Fibroblast of gingiva (primary cell): ENCODE measurements around the gene FBXW9.
"Not testable (repeated sequence)": the region's sequence is repeated elsewhere in the genome, so short reads cannot be mapped to it uniquely, and the experiment has no call there.

Experiments
- DNase-seq: peaks from one replicate; pipeline ENCODE4 v3.0.0-alpha.2; 2011; ENCODE audit warnings: low read depth

Gene FBXW9

DNA sequence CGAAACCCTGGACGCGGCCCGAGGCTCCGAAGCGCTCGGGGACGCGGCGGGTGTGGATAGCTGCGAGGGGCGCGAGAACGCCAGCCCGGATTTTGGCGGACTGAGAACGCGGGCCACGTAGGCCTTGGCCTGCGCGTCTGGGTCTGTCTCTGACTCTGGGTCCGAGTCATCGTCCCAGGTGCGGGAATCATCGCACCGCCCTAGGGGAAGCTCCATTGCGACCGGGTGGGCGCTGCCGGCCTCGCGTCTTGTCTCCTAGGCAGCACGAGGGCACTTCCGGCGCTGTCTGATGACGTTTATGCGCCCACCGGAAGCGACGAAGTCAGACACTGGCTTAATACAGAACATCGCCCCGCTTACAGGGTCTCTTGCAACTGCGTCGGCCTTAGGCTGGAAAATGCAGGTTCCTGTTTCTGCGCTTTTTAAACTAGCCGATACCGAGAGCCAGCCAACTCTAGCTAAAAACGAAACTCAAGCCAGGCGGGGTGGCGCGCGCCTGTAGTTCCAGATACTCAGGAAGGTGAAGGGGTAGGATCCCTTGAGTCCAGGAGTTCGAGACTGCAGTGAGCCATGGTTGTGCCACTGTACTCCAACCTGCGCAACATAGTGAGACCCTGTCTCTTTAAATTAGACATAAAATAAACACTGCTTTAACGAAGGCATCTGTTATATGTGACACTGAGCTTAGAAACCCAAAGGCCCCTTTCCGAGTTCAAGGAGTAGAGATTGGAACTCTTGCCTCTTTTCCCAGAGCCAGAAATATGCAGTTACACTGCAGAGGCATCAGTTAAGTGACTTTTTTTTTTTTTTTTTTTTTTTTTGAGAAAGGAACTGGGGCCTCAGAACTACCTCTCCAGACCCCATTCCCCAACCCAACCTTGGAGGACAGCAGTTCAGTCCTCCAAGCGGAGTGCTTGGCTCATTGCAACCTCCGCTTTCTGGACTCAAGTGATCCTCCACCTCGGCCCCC lies at the start of gene FBXW9:
Gene FBXW9 (minus strand): TSS at position 266 of the 970 bp plus-strand sequence. CDS start 50 bp downstream, at position 216.
- DNase-seq: peak; percentile 95

DNA sequence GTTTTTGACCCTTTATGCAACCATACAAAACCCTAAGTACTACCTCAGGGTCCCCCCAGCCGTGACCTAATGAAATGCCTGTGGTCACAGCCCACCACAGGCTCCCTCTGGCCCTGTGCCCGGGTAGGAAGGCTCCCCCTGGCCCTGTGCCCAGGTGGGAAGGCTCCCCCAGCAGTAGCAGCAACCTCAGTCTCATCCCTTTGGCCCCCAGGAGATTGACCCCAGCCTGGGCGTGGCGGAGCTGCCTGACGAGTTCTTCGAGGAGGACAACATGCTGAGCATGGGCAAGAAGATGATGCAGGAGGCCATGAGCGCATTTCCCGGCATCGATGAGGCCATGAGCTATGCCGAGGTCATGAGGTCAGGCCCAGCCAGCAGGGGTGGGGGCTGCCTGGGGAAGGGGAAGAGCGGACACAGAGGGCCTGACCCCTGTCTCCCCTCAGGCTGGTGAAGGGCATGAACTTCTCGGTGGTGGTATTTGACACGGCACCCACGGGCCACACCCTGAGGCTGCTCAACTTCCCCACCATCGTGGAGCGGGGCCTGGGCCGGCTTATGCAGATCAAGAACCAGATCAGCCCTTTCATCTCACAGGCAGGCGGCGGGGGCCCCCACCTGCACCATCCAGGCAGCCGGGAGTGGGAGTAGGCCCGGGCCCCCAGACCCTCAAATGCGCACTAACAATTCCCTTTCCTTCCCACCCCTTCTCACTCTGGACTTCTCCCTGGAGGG lies 48.9 kb upstream of the FBXW9 start:
- DNase-seq: no peak

DNA sequence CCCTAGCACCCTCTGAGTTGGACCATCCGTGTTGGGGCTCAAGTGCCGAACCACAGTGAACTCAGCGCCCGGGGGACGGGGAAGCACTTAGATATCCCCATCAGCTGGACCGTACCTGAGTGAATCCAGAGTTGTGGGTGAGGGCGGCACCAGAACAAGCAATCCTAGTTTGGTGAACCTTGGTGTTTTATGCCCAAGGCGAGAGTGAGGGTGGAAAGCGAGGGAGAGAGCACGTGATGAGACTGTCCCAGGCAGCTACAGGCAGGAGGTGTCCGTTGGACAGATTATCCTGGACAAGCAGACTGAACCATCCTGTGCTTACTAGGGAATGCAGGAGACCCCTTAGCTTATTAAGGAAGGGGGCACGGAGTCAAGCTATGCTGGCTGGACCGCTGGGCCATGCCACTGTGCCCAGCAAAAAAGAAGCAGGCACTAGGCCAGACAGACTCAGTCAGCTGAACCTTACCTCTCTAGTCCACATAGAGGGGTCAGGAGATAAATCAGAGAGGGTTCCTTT lies 41.5 kb upstream of the FBXW9 start:
- no peak for DNase-seq

DNA sequence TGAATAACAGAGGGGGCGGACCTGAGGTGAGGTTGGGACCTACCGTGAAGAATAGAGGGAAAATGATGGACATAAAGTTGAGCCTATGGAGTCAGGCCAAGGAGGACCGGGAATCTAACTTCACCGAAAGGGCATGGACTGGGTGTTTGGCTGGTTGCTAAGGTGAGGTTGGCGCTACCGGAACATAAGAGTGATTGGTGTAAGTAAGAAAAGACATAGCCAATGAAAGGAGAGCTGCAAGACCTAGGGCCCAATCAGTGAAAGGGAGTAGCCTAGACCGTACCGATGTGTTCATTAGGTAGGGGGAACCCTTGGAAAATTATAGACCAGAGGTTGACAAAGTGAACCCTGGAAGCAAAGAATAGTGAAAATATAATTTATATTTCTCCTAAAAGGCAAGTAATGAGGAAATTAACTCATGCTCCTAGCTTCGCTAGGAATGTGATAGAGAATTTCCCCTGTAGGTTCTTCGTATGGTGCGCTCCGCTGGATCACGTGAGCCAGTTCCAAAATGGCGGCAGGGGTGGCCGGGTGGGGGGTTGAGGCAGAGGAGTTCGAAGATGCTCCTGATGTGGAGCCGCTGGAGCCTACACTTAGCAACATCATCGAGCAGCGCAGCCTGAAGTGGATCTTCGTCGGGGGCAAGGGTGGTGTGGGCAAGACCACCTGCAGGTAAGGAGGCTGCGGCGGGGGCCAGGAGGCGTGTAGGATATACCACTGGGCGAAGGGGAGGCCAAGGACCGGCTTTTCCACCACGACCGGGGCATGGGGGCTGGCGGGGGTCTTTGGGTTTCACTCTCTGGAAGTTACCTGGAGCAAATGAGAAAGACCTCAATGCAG lies 40.8 kb upstream of the FBXW9 start, which contains the start of gene GET3:
Gene GET3 (plus strand): TSS at position 503 of the 840 bp plus-strand sequence. CDS start 9 bp downstream, at position 512.
- DNase-seq: peak; percentile 100

DNA sequence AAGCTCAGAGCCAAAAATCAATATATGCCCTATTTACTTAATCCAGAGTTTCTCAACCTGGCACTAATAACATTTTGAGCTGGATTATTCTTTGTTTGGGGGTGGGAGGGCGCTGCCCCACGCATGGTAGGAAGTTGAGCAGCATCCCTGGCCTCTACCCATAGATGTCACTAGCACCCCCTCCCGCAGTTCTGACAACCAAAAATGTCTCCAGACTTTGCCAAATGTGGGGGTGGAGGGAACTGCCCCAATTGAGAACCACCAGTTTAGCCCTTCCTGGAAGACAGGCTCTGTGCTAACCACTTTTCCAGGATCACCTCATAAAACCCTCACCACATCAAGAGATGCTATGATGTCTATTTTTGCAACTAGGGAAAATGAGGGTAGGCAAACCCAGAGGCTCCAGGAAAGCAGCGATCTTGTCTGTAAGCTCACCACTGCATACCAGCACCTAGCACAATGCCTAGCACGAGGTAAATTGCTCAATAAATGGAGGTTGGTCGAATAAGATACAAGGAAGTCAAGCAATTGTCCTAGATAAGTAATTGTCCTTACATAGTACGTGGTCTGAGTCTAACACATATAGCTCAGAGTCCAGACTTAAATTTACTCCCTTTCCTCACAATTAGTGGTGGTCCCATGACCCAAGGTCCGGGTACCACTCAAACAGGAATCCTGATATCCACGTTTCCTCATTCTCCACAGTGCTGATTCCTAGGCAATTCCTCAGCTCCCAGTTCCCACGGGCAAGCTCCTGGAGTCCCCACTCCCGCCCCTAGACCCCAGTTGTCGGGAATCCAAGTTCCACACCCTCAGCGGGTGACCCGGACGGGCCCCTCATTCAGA lies 37.2 kb upstream of the FBXW9 start:
- peak; percentile 56 for DNase-seq

DNA sequence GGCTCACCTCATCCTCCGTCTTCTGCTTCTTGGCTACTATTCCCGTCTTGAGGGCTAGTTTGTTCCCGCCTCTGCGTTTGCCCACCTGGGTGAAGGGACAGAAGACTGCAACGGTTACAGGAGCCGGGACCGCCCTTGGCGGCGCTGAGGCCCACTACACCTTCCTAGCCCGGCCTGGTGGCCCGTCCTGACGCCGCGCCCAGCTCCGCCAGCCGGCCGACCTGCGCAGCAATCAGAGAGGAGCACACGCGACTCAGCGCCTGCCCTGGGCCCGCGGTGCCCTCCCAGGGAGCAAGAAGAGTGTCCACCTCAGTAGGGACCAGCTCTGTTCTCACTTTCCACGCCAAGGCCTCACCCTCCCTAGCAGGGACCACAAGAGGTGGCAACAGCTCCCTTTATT lies 34.9 kb upstream of the FBXW9 start:
- DNase-seq: no peak

DNA sequence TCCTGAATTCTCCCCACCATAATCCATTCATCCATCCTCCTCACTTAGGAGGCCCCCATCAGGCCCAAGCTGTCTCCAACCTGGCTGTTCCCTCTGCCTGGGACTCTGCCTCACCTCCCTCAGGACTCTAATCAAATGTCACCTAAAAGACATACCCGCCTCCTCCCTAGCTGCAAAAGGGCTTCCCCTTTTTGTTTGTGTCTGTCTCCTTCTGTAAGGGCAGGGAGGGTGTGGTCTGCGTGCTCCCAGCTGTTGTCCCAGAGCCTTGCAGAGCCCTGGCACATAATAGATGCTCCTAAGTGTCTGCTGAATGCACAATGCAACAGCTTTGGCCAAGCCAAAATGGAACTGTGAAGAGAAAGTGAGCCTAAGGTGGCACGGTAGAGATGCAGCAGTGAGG lies 33.6 kb upstream of the FBXW9 start:
- DNase-seq: no peak

DNA sequence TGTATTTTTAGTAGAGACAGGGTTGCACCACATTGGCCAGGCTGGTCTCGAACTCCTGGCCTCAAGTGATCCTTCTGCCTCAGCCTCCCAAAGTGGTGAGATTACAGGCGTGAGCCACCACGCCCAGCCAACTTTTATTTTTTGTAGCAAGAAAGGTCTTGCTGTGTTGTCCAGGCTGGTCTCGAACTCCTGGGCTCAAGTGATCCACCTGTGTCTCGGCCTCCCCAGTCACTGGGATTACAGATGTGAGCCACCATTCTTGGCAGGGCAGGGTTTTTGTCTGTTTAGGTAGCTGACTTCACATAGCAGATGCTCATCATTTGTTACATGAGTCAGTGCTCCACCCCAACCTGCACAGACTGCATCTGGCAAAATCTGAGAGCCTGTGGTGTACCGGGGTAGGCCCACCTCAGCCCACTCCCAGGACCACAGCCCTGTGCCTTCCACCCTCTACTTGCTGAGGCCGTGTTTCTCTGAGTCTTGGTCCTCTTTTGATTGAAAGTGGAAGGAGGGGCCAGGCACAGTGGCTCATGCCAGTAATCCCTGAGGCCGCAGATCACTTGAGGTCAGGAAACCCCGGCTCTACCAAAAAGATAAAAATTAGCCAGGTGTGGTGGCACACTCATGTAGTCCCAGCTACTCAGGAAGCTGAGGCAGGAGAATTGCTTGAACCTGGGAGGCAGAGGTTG lies 31.5 kb upstream of the FBXW9 start:
- no peak for DNase-seq

DNA sequence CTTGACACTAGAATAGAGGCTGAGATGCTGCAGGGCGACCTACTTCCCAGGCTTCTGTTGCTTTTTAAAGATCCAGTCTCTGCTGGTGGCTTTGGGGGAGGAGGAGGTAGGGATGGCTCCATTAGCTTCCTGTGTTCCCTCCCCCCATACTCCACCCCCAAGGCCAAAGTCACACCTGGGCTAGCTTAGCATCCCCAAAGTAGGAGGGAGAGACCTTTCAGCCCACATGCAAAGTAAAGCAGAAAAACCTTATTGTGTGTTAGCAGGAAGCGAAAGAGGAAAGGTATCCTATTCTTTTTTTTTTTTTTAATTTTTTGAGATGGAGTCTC lies 30.5 kb upstream of the FBXW9 start:
- DNase-seq: no peak

DNA sequence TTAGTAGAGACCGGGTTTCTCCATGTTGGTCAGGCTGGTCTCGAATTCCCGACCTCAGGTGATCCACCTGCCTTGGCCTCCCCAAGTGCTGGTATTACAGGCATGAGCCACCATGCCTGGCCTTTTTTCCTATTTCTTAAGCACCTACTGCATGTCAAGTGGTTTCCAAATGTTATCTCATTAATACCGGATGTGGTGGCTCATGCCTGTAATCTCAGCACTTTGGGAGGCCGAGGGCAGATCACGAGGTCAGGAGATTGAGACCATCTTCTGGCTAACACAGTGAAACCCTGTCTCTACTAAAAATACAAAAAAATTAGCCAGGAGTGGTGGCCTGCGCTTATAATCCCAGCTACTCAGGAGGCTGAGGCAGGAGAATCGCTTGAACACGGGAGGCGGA lies 29.2 kb upstream of the FBXW9 start:
- DNase-seq: not testable (repeated sequence)

DNA sequence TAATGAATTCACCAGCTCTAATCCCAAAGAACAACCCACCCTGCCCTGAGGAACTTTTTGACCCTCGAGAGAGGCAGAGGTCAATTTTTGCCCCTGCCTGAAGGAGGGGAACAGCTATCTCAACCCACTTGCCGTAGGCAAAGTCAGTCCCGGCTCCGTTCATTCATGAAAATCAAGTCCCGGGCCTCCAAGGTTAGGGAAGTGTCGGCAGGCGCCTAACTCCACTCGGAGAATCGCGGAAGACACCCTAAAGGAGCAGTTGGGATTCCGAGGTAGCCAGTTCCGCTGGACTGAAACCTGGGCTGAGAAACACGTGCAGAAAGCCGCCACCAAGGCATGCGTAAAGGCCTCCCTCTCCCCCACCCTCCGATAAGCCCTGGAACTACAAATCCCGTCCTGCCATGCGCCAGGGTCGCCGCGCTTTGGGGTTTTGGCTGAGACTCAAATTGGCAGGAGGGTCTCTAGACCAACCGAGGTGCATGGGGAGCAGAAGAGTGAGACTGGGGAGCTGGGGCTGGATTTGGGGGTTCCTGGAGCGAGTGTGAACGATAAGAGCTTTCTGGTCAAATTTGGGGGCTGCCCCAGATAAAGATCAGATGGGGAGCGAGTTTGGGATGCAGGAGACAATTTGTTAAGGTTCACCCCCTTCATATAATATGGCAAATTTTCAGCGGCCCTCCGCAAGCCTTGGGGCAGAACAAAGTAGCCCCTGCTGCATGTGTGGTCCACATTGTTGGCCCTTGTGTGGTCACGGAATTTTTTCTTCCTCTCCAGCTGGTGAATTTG lies 27.4 kb upstream of the FBXW9 start, which contains the start of gene TNPO2:
Gene TNPO2 (minus strand): TSS at position 292 of the 786 bp plus-strand sequence. CDS start 2,955 bp downstream, outside the sequence.
- DNase-seq: peak; percentile 42

DNA sequence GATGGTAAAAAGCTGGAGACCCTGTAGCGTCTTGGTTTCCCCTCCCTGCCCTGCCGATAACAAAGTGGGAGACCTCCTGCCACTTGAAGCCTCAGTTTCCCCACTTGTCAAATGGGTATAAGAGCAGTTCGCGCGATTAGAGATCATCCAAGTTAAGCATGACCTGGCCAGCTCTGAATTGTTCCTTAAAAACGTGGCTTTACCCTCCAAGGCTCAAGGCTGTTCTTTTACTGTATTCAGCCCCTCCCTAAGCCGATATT lies 26.9 kb upstream of the FBXW9 start:
- DNase-seq: no peak

DNA sequence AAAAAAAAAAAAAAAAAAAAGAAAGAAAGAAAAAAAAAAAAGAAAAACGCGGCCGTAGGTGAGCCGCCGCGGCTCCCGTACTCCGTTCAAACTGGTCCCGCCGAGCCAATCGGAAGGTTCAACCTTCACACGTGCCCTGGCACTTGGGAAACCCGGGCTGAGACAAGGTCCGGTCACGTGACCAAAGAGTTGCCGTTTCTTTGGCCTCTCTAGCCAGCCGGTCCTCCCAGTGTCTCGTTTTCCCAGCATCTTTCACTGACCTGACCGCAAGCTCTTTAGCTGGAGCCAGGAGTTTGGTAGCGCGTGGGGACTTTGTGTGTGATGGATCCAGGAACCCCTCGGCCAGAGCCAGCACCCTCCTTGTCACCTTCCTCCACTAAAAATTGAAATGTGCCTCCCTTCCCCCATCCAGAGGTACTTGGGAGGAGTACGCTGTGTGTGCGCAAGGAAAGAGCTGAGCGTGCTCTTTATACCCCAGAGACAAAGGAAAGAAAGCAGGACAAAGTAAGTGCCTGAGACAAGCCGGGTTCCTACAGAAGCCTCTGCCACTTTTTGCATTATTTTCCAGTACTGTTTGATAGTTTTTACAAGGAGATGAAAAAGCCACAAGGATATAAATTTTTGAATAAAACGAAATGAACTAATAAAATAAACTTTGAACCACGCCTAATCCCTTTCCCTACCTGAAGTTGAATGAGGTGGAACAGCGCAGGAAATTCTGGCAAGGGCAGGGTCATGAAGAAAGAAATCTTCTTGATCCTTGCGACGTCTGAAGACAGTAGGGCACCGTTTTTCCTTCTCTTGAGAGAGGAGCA lies 26.3 kb upstream of the FBXW9 start:
- DNase-seq: peak; percentile 99

DNA sequence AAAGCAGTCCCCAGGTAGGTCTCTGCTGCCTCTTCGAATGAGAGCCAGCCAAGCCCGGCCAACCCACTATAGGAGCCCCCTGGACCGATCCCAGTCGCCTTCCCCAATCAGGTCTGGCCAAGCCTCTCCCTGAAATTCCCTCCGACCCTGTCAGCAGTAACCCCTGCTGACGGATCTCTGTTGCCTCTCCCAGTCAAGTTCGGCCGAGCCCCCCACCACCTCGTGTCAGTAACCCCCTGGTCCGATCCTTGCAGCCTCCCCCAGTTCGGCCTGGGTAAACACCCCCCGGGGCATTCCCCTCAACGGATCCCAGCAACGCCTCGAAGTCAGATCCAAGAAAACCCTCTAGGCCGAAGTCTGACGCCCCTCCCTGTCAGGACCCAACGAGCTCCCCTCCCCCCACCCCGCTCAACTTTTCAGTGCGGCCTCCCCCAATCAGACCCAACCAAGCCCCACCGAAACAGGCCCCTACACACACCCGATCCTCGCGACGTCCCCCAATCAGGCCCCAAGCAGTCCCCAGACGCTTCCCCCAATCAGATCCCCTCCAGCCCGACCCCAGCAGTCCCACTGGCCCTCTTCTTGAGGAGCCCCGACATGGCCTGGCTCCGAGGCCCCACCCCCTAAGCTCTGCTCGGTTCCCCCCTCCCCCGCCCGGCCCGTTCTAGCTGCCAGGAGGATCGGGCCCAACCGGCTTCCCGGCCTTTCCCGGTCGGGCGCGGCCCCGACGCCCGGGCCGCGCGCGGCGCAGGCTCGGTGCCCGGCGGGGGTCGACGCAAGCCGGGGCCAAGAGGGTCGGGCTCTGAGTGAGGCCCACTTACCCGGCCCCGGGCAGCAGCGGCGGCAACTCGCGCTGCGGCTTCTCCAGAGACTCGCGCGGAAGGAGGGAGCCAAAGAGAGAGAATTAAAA lies 25.5 kb upstream of the FBXW9 start:
- peak; percentile 74 for DNase-seq

DNA sequence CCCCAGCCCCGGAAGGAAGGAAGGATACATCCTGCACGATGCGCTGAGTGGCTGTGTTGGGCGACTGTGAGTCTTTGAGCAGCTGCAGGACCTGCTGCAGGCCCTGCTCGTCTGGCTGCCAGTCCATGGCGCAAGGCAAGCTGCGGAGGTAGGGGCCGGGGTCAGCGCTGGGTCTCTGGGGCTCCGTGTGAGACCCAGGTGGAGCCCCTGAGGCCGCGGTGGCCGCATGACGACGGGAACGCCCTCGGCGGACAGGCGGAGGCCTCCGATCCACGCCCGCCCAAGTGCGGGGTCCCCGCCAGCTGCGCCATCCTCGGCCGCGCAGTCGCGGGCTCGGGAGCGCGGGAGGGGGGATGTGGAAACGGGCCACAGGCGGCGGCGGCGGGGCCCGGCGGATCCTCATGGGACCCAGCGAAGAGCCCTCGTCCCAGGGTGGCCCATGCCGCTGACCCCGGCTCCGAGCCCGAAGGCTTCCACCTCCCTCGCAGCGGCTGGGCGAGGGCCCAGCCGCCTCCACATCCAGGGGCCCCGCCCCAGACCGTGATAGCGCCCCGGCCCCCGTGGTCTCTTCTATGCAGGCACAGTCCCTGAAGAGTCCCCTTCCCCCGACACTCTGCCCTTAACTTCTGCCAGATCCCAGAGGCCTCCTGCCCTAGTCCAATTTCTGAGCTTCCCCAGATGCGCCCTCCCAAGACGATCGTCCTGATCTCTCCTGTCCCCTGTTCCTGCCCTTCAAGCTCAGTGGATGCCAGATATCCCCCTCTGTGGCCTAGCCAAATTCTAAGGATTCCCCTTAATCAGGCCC lies 24.6 kb upstream of the FBXW9 start:
- DNase-seq: no peak

DNA sequence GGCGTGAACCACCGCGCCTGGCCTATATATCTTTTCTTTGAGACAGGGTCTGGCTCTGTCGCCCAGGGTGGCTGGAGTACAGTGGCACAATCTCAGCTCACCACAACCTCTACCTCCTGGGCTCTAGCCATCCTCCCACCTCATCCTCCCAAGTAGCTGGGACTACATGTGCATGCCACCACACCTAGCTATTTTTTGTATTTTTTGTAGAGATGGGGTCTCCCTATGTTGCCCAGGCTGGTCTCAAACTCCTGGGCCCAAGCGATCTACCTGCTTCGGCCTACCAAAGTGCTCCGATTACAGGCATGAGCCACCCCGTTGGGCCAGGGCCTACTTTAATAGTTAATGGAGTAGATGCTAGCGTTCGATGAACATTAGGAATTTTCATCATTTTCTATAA lies 23.9 kb upstream of the FBXW9 start:
- DNase-seq: no peak

DNA sequence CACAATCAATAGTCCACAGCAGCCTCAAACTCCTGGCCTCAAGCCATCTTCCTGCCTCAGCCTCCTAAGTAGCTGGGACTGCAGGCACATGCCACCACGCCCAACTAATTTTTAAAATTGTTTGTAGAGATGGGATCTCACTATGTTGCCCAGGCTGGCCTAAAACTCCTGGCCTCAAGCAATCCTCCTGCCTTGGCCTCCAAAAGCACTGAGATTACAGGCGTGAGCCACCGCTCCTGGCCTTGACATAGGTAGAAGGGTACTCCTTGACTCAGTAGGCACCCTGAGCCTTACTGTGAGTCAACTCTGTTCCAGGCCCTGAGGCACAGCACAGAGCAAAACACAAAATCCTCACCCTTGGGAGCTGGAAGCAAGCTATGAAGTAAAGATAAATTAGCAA lies 19.5 kb upstream of the FBXW9 start:
- no peak for DNase-seq
